ENCODE data around the gene KNDC1.

Gene KNDC1

GRCh38 chr10:133186416-133187090, 26.5 kb downstream of the KNDC1 start:
- Histone ChIP-seq H3K4me1 (ENCODE audit: insufficient read depth, insufficient read length) (peaks cover 2% of the 10 kb centered on the region), H3K9me3 (ENCODE audit: insufficient read depth, low read length) (no peaks in the 10 kb centered on the region), H3K36me3 (ENCODE audit: insufficient read depth, insufficient read length, low read length) (peaks cover 5% of the 10 kb centered on the region), H3K9ac (ENCODE audit: insufficient read length, low read depth) (no peak overlapping the region), H3K27me3 (ENCODE audit: insufficient read depth, insufficient read length) (no peaks in the 10 kb centered on the region), H3K4me3 (ENCODE audit: insufficient read length, low read depth) (no peak overlapping the region)
- no peak for DNase-seq (ENCODE audit: low read depth, low spot score)
- TF ChIP-seq SUZ12 (IDR thresholded peaks at IDR 0.05; ENCODE audit: extremely low read depth, insufficient read depth, insufficient read length), result no peak
- no peak for TF ChIP-seq YY1 (IDR thresholded peaks at IDR 0.05; ENCODE audit: insufficient read depth, insufficient read length)
- no peak for TF ChIP-seq ZNF274 (IDR thresholded peaks at IDR 0.05; ENCODE audit: low read depth, low read length)

- Histone ChIP-seq H3K36me3 (ENCODE audit: insufficient read depth, insufficient read length, low read length) (peaks cover 5% of the 10 kb centered on the region), H3K4me3 (ENCODE audit: insufficient read length, low read depth) (no peak overlapping the region), H3K9me3 (ENCODE audit: insufficient read depth, low read length) (no peaks in the 10 kb centered on the region), H3K9ac (ENCODE audit: insufficient read length, low read depth) (no peak overlapping the region), H3K27me3 (ENCODE audit: insufficient read depth, insufficient read length) (no peaks in the 10 kb centered on the region), H3K4me1 (ENCODE audit: insufficient read depth, insufficient read length) (peaks cover 2% of the 10 kb centered on the region)
- DNase-seq (ENCODE audit: low read depth, low spot score), result no peak
- TF ChIP-seq ZNF274 (IDR thresholded peaks at IDR 0.05; ENCODE audit: low read depth, low read length) (no peak), SUZ12 (IDR thresholded peaks at IDR 0.05; ENCODE audit: extremely low read depth, insufficient read depth, insufficient read length) (no peak), YY1 (IDR thresholded peaks at IDR 0.05; ENCODE audit: insufficient read depth, insufficient read length) (no peak)
Observed at GRCh38 chr10:133187091-133187905, 27.3 kb downstream of the KNDC1 start.

DNA sequence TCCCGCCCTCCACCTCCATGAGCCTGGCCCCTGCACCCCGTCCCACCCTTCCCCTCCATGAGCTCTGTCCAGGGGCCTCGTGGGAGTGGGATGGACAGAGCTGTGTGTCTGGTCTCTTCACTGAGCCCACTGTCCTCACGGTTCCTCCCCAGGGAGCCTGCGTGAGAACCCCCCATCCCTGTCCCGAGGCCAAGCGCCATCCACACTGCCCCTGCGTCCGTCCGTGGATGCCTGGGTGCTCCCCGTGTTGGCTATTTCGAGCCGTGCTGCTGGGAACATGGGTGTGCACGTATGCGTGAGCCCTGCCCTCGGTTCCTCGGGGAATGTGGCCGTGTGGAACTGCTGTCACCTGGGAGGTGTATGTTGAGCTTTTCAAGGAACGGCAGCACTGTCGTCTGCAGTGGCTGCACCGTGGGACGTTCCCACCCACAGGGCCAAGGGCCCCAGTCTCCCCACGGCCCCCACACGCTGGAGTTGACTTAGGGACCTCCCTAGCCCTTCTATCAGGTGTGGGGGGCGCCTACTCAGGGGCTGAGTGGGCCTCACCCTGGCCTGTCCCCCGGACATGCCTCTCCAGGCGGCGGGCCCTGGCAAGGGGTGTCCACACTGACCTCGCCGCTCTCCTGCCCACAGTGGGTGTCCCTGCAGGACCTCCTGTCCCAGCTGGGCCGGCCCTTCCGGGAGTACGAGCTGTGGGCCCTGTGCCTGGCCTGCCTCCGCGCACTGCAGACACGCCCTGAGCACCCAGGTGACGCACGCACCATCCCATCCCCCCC, 28.1 kb downstream of the KNDC1 start:
- Histone ChIP-seq H3K9me3 (ENCODE audit: insufficient read depth, low read length) (no peaks in the 10 kb centered on the region), H3K27me3 (ENCODE audit: insufficient read depth, insufficient read length) (no peaks in the 10 kb centered on the region)
- no peak for DNase-seq (ENCODE audit: low read depth, low spot score)

GRCh38 chr10:133189256-133189655, 29.2 kb downstream of the KNDC1 start:
- H3K4me1 ChIP-seq (ENCODE audit: insufficient read depth, insufficient read length), result peaks cover 2% of the 10 kb centered on the region
- no peak overlapping the region for H3K9ac ChIP-seq (ENCODE audit: insufficient read length, low read depth)
- no peak for TF ChIP-seq YY1 (IDR thresholded peaks at IDR 0.05; ENCODE audit: insufficient read depth, insufficient read length)
- TF ChIP-seq SUZ12 (IDR thresholded peaks at IDR 0.05; ENCODE audit: extremely low read depth, insufficient read depth, insufficient read length), result no peak
- TF ChIP-seq ZNF274 (IDR thresholded peaks at IDR 0.05; ENCODE audit: low read depth, low read length), result no peak
- no peak for DNase-seq (ENCODE audit: low read depth, low spot score)
- H3K4me3 ChIP-seq (ENCODE audit: insufficient read length, low read depth), result no peak overlapping the region
- H3K36me3 ChIP-seq (ENCODE audit: insufficient read depth, insufficient read length, low read length), result no peaks in the 10 kb centered on the region
- H3K9me3 ChIP-seq (ENCODE audit: insufficient read depth, low read length), result peaks cover 6% of the 10 kb centered on the region; the same call in 1 of the 2 replicates
- no peaks in the 10 kb centered on the region for H3K27me3 ChIP-seq (ENCODE audit: insufficient read depth, insufficient read length)

More for the DNA sequence above, 28.1 kb downstream of the KNDC1 start:
- no peak overlapping the region for H3K9ac ChIP-seq (ENCODE audit: insufficient read length, low read depth)
- peaks cover 5% of the 10 kb centered on the region for H3K36me3 ChIP-seq (ENCODE audit: insufficient read depth, insufficient read length, low read length)
- no peak overlapping the region for H3K4me3 ChIP-seq (ENCODE audit: insufficient read length, low read depth)
- H3K4me1 ChIP-seq (ENCODE audit: insufficient read depth, insufficient read length), result peaks cover 2% of the 10 kb centered on the region
- TF ChIP-seq SUZ12 (IDR thresholded peaks at IDR 0.05; ENCODE audit: extremely low read depth, insufficient read depth, insufficient read length), result no peak
- no peak for TF ChIP-seq ZNF274 (IDR thresholded peaks at IDR 0.05; ENCODE audit: low read depth, low read length)
- TF ChIP-seq YY1 (IDR thresholded peaks at IDR 0.05; ENCODE audit: insufficient read depth, insufficient read length), result no peak

GRCh38 chr10:133189726-133190125, 29.7 kb downstream of the KNDC1 start:
- no peak for DNase-seq (ENCODE audit: low read depth, low spot score)
- H3K36me3 ChIP-seq (ENCODE audit: insufficient read depth, insufficient read length, low read length), result no peaks in the 10 kb centered on the region
- no peak overlapping the region for H3K9ac ChIP-seq (ENCODE audit: insufficient read length, low read depth)
- H3K4me1 ChIP-seq (ENCODE audit: insufficient read depth, insufficient read length), result peaks cover 2% of the 10 kb centered on the region
- H3K27me3 ChIP-seq (ENCODE audit: insufficient read depth, insufficient read length), result no peaks in the 10 kb centered on the region
- H3K9me3 ChIP-seq (ENCODE audit: insufficient read depth, low read length), result peaks cover 6% of the 10 kb centered on the region; the same call in 1 of the 2 replicates
- H3K4me3 ChIP-seq (ENCODE audit: insufficient read length, low read depth), result no peak overlapping the region
- TF ChIP-seq YY1 (IDR thresholded peaks at IDR 0.05; ENCODE audit: insufficient read depth, insufficient read length), result no peak
- TF ChIP-seq SUZ12 (IDR thresholded peaks at IDR 0.05; ENCODE audit: extremely low read depth, insufficient read depth, insufficient read length), result no peak
- TF ChIP-seq ZNF274 (IDR thresholded peaks at IDR 0.05; ENCODE audit: low read depth, low read length), result no peak

DNA sequence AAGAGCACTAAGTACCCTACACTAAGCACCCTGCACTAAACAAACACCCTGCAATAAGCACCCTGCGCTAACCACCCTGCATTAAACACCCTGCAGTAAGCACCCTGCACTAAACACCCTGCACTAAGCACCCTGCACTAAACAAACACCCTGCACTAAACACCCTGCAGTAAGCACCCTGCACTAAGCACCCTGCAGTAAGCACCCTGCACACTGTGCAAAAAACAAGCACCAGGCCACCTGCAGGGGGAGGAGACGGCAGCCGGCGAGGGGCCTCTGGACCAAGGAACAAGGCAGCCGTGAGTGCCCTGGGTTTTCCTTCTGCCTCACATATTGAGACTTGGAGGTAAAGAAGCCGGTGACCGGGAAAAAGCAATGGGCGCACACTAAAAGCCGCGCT, 30.2 kb downstream of the KNDC1 start:
- H3K9ac ChIP-seq (ENCODE audit: insufficient read length, low read depth), result no peak overlapping the region
- H3K4me1 ChIP-seq (ENCODE audit: insufficient read depth, insufficient read length), result peaks cover 2% of the 10 kb centered on the region
- DNase-seq (ENCODE audit: low read depth, low spot score), result no peak
- no peaks in the 10 kb centered on the region for H3K36me3 ChIP-seq (ENCODE audit: insufficient read depth, insufficient read length, low read length)
- H3K27me3 ChIP-seq (ENCODE audit: insufficient read depth, insufficient read length), result no peaks in the 10 kb centered on the region
- peaks cover 6% of the 10 kb centered on the region; the same call in 1 of the 2 replicates for H3K9me3 ChIP-seq (ENCODE audit: insufficient read depth, low read length)
- no peak overlapping the region for H3K4me3 ChIP-seq (ENCODE audit: insufficient read length, low read depth)
- TF ChIP-seq YY1 (IDR thresholded peaks at IDR 0.05; ENCODE audit: insufficient read depth, insufficient read length), result no peak
- TF ChIP-seq ZNF274 (IDR thresholded peaks at IDR 0.05; ENCODE audit: low read depth, low read length), result no peak
- TF ChIP-seq SUZ12 (IDR thresholded peaks at IDR 0.05; ENCODE audit: extremely low read depth, insufficient read depth, insufficient read length), result no peak
